ENCODE data around the gene CEACAM21.

GRCh38 chr19:41530761-41531301 lies 45.1 kb upstream of the CEACAM21 start:
- TF ChIP-seq, protein P1, sequence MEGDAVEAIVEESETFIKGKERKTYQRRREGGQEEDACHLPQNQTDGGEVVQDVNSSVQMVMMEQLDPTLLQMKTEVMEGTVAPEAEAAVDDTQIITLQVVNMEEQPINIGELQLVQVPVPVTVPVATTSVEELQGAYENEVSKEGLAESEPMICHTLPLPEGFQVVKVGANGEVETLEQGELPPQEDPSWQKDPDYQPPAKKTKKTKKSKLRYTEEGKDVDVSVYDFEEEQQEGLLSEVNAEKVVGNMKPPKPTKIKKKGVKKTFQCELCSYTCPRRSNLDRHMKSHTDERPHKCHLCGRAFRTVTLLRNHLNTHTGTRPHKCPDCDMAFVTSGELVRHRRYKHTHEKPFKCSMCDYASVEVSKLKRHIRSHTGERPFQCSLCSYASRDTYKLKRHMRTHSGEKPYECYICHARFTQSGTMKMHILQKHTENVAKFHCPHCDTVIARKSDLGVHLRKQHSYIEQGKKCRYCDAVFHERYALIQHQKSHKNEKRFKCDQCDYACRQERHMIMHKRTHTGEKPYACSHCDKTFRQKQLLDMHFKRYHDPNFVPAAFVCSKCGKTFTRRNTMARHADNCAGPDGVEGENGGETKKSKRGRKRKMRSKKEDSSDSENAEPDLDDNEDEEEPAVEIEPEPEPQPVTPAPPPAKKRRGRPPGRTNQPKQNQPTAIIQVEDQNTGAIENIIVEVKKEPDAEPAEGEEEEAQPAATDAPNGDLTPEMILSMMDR (conservative IDR thresholded peaks at IDR 0.05), result no peak
- TF ChIP-seq ZFX (IDR thresholded peaks at IDR 0.05), result no peak
